ENCODE measurements around the gene CLBA1. TPM values are rescaled to one million over a fixed set of nuclear protein-coding genes. Genes with fewer than 3 reads are reported as not detected.

The CLBA1 gene
- total and polyA plus RNA-seq, 2 experiments from 2014 or later, result 1.6 to 1.8 TPM

DNA sequence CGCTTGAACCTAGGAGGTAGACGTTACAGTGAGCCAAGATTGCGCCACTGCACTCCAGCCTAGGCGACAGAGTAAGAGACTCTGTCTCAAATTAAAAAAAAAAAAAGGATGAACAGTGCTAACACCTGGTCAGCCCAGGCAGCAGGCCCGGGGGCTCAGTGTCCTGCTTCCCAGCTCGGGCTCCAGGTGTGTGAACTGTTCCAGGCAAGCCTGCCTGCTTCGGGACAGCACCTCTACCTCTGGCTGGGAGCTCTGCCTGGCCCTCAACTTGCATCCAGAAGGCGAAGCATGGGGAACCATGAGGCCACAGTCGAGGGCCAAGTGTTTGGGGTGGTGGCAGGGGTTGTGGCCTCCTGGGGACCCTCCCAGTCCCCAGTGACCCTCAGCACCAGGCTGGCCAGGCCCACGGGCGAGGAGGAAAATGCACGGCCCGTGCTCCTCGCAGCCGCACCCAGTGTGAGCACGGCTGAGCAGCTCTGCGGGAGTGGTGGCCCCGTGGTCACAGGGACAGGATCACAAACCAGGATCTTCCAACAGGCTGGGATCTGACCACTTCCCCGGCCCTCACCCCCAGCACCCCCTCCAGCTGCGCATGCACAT is 19.8 kb downstream of the CLBA1 start:
- DNase-seq (ENCODE audit: low spot score) (no peak), ATAC-seq (peak; percentile 21)
- Mint-ChIP-seq H3K27ac (no peak overlapping the region), H3K36me3 (ENCODE audit: low read depth) (peaks cover 23% of the 10 kb centered on the region), H3K9me3 (no peaks in the 10 kb centered on the region), H3K27me3 (ENCODE audit: insufficient read depth, low read depth, poor library complexity) (peaks cover 8% of the 10 kb centered on the region), H3K4me3 (no peak overlapping the region), H3K4me1 (no peaks in the 10 kb centered on the region)
- H2AFZ ChIP-seq, result no peak overlapping the region
- H3K9me2 ChIP-seq (ENCODE audit: insufficient read depth), result no peaks in the 10 kb centered on the region
- H3K79me2 ChIP-seq (replicated peaks; ENCODE audit: insufficient read depth), result peaks cover 19% of the 10 kb centered on the region
- peaks cover 13% of the 10 kb centered on the region for H3K36me3 ChIP-seq (ENCODE audit: insufficient read depth)
- no peak for TF ChIP-seq NANOG (IDR thresholded peaks at IDR 0.05; ENCODE audit: borderline replicate concordance)
- no peak for TF ChIP-seq ZNF331 (CRISPR knock-in tag; IDR thresholded peaks at IDR 0.05; ENCODE audit: low read depth)
- no peak for TF ChIP-seq CREB1 (CRISPR knock-in tag; IDR thresholded peaks at IDR 0.05; ENCODE audit: low read depth)
- TF ChIP-seq, protein P1, sequence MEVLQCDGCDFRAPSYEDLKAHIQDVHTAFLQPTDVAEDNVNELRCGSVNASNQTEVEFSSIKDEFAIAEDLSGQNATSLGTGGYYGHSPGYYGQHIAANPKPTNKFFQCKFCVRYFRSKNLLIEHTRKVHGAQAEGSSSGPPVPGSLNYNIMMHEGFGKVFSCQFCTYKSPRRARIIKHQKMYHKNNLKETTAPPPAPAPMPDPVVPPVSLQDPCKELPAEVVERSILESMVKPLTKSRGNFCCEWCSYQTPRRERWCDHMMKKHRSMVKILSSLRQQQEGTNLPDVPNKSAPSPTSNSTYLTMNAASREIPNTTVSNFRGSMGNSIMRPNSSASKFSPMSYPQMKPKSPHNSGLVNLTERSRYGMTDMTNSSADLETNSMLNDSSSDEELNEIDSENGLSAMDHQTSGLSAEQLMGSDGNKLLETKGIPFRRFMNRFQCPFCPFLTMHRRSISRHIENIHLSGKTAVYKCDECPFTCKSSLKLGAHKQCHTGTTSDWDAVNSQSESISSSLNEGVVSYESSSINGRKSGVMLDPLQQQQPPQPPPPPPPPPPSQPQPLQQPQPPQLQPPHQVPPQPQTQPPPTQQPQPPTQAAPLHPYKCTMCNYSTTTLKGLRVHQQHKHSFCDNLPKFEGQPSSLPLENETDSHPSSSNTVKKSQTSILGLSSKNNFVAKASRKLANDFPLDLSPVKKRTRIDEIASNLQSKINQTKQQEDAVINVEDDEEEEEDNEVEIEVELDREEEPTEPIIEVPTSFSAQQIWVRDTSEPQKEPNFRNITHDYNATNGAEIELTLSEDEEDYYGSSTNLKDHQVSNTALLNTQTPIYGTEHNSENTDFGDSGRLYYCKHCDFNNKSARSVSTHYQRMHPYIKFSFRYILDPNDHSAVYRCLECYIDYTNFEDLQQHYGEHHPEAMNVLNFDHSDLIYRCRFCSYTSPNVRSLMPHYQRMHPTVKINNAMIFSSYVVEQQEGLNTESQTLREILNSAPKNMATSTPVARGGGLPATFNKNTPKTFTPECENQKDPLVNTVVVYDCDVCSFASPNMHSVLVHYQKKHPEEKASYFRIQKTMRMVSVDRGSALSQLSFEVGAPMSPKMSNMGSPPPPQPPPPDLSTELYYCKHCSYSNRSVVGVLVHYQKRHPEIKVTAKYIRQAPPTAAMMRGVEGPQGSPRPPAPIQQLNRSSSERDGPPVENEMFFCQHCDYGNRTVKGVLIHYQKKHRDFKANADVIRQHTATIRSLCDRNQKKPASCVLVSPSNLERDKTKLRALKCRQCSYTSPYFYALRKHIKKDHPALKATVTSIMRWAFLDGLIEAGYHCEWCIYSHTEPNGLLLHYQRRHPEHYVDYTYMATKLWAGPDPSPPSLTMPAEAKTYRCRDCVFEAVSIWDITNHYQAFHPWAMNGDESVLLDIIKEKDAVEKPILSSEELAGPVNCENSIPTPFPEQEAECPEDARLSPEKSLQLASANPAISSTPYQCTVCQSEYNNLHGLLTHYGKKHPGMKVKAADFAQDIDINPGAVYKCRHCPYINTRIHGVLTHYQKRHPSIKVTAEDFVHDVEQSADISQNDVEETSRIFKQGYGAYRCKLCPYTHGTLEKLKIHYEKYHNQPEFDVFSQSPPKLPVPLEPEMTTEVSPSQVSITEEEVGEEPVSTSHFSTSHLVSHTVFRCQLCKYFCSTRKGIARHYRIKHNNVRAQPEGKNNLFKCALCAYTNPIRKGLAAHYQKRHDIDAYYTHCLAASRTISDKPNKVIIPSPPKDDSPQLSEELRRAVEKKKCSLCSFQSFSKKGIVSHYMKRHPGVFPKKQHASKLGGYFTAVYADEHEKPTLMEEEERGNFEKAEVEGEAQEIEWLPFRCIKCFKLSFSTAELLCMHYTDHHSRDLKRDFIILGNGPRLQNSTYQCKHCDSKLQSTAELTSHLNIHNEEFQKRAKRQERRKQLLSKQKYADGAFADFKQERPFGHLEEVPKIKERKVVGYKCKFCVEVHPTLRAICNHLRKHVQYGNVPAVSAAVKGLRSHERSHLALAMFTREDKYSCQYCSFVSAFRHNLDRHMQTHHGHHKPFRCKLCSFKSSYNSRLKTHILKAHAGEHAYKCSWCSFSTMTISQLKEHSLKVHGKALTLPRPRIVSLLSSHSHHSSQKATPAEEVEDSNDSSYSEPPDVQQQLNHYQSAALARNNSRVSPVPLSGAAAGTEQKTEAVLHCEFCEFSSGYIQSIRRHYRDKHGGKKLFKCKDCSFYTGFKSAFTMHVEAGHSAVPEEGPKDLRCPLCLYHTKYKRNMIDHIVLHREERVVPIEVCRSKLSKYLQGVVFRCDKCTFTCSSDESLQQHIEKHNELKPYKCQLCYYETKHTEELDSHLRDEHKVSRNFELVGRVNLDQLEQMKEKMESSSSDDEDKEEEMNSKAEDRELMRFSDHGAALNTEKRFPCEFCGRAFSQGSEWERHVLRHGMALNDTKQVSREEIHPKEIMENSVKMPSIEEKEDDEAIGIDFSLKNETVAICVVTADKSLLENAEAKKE (CRISPR knock-in tag; IDR thresholded peaks at IDR 0.05), result no peak
- TF ChIP-seq, protein P2, sequence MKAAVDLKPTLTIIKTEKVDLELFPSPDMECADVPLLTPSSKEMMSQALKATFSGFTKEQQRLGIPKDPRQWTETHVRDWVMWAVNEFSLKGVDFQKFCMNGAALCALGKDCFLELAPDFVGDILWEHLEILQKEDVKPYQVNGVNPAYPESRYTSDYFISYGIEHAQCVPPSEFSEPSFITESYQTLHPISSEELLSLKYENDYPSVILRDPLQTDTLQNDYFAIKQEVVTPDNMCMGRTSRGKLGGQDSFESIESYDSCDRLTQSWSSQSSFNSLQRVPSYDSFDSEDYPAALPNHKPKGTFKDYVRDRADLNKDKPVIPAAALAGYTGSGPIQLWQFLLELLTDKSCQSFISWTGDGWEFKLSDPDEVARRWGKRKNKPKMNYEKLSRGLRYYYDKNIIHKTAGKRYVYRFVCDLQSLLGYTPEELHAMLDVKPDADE (IDR thresholded peaks at IDR 0.05), result no peak
- TF ChIP-seq POLR2AphosphoS5 (IDR thresholded peaks at IDR 0.05; ENCODE audit: low read depth), result no peak
- TF ChIP-seq EZH2 (IDR thresholded peaks at IDR 0.05; ENCODE audit: low read depth, unreplicated experiment), result no peak
- no peaks in the 10 kb centered on the region for H3F3A ChIP-seq (replicated peaks; ENCODE audit: low read depth)
- no peak overlapping the region for H3K27ac ChIP-seq (ENCODE audit: low read depth)
- H3K4me1 ChIP-seq (ENCODE audit: insufficient read depth), result no peaks in the 10 kb centered on the region
- no peak overlapping the region for H3K4me2 ChIP-seq
- no peak overlapping the region for H3K4me3 ChIP-seq
- H3K27me3 ChIP-seq (ENCODE audit: insufficient read depth), result no peaks in the 10 kb centered on the region
- H4K20me1 ChIP-seq (replicated peaks; ENCODE audit: insufficient read depth), result peaks cover 12% of the 10 kb centered on the region

All from GM23338 (cell line).